Endodermal cell (in vitro differentiated cells): ENCODE data around the gene IQCH. TPM values are rescaled to one million over a fixed set of nuclear protein-coding genes. Genes with fewer than 3 reads are reported as not detected.

ENCODE experiments used
- DNase-seq: peaks from one replicate; pipeline ENCODE4 v3.0.0-alpha.2; 2017
- H3K27ac ChIP-seq: 2 replicates; pipeline ENCODE4 v1.5.1; 2013; ENCODE audit warnings: mild to moderate bottlenecking, low read depth, low read length, moderate library complexity
- H3K27me3 ChIP-seq: 2 replicates; pipeline ENCODE4 v1.6.1; 2013; ENCODE audit warnings: mild to moderate bottlenecking, low read length, moderate library complexity; ENCODE audit not compliant: insufficient read depth, control insufficient read depth, poor library complexity, severe bottlenecking
- H3K36me3 ChIP-seq: 2 replicates; pipeline ENCODE4 v1.7.0; 2013; ENCODE audit warnings: mild to moderate bottlenecking, low read length, moderate library complexity; ENCODE audit not compliant: control insufficient read depth, insufficient read depth
- H3K4me1 ChIP-seq: one replicate; pipeline ENCODE4 v1.7.0; 2013; ENCODE audit warnings: low read length; ENCODE audit not compliant: control insufficient read depth, insufficient read depth
- H3K4me3 ChIP-seq: 2 replicates; pipeline ENCODE4 v1.5.1; 2013; ENCODE audit warnings: mild to moderate bottlenecking, low read length, moderate library complexity
- H3K9ac ChIP-seq: 2 replicates; pipeline ENCODE4 v1.6.1; 2013; ENCODE audit warnings: mild to moderate bottlenecking, low read length, moderate library complexity; ENCODE audit not compliant: poor library complexity, severe bottlenecking; ENCODE audit errors: extremely low read depth
- H3K9me3 ChIP-seq: 2 replicates; pipeline ENCODE4 v1.6.1; 2013; ENCODE audit warnings: mild to moderate bottlenecking, low read length, moderate library complexity; ENCODE audit not compliant: control insufficient read depth
- H3K27ac Mint-ChIP-seq: 2 replicates; pipeline ENCODE4 v1.8.0; 2020; ENCODE audit warnings: mixed read lengths
- H3K27me3 Mint-ChIP-seq: 2 replicates; pipeline ENCODE4 v1.8.0; 2021; ENCODE audit warnings: mild to moderate bottlenecking, mixed read lengths; ENCODE audit not compliant: insufficient read depth
- H3K36me3 Mint-ChIP-seq: 2 replicates; pipeline ENCODE4 v1.8.0; 2020; ENCODE audit warnings: low read depth, mixed read lengths
- H3K4me1 Mint-ChIP-seq: 2 replicates; pipeline ENCODE4 v1.8.0; 2020; ENCODE audit warnings: mixed read lengths
- H3K4me3 Mint-ChIP-seq: 2 replicates; pipeline ENCODE4 v1.8.0; 2020; ENCODE audit warnings: mild to moderate bottlenecking, moderate library complexity, mixed read lengths
- H3K9me3 Mint-ChIP-seq: 2 replicates; pipeline ENCODE4 v1.8.0; 2020; ENCODE audit warnings: mild to moderate bottlenecking, mixed read lengths
- CTCF ChIP-seq: fragments of 200-600 bp; sonication (generic); conservative IDR thresholded peaks from 2 replicates; pipeline ENCODE4 v1.5.0; 2021; ENCODE audit warnings: antibody characterized with exemption, mild to moderate bottlenecking
- WGBS, 2 experiments: methylation state at CpG; one replicate each; pipeline versions ENCODE4 v1.1.5 to v1.1.7; 2013; ENCODE audit warnings: missing lambda C conversion rate in 2 of 2, mixed read lengths in 1 of 2; ENCODE audit not compliant: insufficient coverage in 1 of 2, insufficient read length in 1 of 2; 5-methylcytosine and 5-hydroxymethylcytosine counted together
- total RNA-seq, 2 donors: library from RNA; stranded (reverse); fragmentation: NEBNext Ultra II Directional in 1 of 2; extraction: Animal tissue kit (Norgen Biotek cat#: 25700) in 1 of 2; gene quantifications; 2 replicates in 1 of 2; 3 replicates in 1 of 2; pipeline ENCODE4 v1.2.1, GENCODE V29; 2021

Gene IQCH
- total RNA-seq, 2 donors from 2014 or later, result 6.2 to 12.8 TPM

DNA sequence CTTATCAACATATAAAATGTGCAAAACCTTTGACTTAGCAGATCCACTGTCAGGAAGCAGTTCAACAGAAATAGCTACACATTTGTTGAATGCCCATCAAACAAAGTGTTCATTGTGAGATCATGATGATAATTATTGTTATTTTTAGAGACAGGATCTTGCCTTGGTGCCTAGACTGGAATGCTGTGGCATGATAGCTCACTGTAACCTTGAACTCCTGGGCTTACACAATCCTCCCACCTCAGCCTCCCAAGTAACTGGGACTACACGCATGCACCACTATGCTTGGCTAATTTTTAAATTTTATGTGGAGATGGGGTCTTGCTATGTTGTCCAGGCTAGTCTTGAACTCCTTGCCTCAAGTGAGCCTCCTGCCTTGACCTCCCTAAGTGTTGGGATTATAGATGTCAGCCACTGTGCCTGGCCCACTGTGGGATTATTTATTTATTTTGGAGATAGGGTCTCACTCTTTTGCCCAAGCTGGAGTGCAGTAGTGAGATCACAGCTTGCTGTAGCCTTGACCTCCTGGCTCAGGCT lies 296.7 kb downstream of the IQCH start:
- H3K9me3 Mint-ChIP-seq, result no peaks in the 10 kb centered on the region
- TF ChIP-seq CTCF, result no peak

More for the DNA sequence above, 296.7 kb downstream of the IQCH start:
- Histone ChIP-seq H3K4me1 (peaks cover 4% of the 10 kb centered on the region), H3K27ac (no peak overlapping the region), H3K27me3 (no peaks in the 10 kb centered on the region), H3K36me3 (peaks cover 6% of the 10 kb centered on the region), H3K9ac (no peak overlapping the region), H3K4me3 (no peak overlapping the region), H3K9me3 (no peaks in the 10 kb centered on the region)
- H3K27me3 Mint-ChIP-seq, result no peaks in the 10 kb centered on the region
- H3K36me3 Mint-ChIP-seq, result peaks cover 20% of the 10 kb centered on the region
- 100% methylated on average over 1 of the region's 1 CpG; no CpG with 5 or more reads in 1 of the 2 experiments for WGBS, 2 experiments
- H3K4me1 Mint-ChIP-seq, result peaks cover 27% of the 10 kb centered on the region
- no peak for DNase-seq
- H3K4me3 Mint-ChIP-seq, result no peak overlapping the region
- H3K27ac Mint-ChIP-seq, result no peak overlapping the region

Other genes with a start within 250 kb of the IQCH start
- 1 to 10 TPM; 7.8 to 9.6 TPM for gene SMAD3, start 189.2 kb upstream of the IQCH start, total RNA-seq
- 10 to 100 TPM; 67.7 to 99.1 TPM for gene AAGAB, start 125 bp upstream of the IQCH start, total RNA-seq